Effector CD8-positive, alpha-beta T cell (primary cell): ENCODE measurements around the gene P2RX1.

Source experiments
- DNase-seq: peaks from one replicate; lab custom pipeline; 2025; lab: John Stamatoyannopoulos, UW

Gene P2RX1

DNA sequence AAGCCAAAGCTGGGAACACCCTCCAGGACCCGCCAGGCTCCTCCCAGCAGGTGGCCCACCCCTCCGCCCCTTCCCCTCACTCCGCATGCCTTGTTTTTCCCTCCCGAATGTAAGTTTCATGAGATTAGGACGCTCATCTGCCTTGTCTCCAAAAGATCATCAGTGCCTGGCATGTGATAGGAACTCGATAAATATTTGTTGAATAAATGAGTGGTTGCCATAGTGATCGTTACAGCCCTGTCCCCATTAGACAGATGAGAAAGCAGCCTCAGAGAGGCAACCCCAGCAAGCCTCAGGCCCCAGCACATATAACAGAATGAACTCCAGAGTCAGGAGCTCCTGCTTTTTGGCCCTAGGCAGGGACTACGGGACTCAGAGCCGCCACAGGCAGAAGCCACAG is 28.5 kb downstream of the P2RX1 start:
- DNase-seq: no peak

DNA sequence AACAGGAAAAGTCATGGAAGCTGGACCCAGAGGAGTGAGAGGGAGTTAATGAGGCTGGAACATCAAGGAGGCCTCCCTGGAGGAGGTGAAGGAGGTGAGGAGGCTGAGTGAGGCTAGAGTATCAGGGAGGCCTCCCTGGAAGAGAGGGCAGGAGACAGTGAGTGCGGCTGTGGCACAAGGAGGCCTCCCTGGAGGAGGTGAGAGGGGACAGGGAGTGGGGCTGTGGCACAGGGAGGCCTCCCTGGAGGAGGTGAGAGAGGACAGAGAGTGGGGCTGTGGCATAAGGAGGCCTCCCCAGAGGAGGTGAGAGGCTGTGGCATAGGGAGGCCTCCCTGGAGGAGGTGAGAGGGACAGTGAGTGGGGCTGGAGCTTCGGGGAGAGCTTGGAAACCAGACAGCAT is 28.9 kb downstream of the P2RX1 start:
- no peak for DNase-seq

DNA sequence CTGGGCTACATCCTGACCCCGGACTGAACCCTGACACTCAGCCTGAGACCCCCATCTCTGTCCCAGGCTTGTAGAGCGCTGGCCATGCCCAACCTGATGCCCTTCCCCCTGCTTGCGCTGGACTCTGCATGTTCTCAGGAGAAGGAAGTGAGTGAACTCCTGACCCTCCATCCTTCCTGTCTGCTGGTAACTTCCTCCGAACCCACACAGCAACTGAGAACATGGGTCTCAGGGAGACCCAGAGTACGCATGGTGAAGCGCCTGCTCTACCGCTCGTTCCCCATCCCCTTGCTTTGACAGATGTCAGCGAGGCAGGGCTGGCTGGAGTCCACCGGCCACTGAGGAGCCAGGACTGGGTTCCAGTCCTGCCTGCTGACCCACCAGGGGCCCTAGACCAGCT is 29.5 kb downstream of the P2RX1 start:
- DNase-seq: no peak

DNA sequence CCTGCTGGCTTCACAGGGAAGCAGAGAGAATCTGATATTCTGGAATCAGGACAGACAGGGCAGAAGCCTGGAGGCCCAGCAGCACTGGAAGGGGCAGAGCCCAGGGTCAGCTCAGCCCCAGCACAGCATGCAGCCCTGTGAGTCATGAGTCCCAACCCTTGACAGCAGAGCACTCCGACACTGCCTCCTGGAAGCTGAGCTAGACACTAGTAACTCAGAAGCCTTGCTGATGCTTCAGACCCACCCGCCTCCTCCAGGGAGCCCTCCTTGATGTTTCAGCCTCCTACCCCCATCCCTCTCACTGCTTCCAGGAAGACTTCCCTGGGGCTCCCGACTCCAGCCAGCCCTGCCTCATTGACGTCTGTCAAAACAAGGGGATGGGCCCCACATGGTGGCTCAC is 30.3 kb downstream of the P2RX1 start:
- DNase-seq: no peak

DNA sequence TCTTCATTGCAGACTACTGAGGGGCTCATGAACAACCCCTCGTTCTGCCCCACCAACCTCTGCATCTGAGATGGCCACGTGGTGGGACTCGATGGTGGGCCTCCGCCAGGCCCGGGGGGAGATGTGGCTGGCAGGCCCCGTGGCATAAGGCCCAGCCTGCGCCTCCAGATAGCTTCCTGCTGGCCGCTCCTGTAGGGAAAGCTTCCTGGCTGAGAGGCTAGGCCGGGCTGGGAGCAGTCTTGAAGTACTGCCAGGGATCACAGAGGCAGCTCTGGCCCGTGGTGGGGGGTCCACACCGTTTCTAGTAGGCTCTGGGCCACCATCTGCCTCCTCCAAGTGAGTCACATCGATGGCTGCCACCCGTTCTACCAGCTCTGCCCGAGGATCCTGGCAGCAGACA is 31.0 kb downstream of the P2RX1 start:
- no peak for DNase-seq

DNA sequence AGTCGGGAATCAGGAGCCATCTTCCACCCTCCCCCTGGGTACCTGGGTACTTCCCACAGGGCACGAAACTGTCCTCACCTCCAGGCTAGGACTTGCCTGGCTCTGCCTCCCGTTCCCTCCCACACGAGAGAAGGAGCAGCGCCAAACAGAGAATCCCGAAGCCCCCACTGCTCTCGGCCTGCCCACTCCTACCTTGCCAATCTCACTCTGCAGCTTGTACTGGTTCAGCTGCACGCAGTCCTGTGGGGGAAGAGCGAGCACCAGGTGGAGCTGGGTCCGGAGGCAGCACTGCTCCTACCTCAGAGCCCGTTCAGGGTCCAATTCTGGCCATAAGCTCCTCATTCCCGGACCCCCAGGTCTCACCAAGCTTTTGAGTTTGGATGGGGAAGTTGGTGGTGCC is 32.1 kb downstream of the P2RX1 start:
- DNase-seq: no peak

DNA sequence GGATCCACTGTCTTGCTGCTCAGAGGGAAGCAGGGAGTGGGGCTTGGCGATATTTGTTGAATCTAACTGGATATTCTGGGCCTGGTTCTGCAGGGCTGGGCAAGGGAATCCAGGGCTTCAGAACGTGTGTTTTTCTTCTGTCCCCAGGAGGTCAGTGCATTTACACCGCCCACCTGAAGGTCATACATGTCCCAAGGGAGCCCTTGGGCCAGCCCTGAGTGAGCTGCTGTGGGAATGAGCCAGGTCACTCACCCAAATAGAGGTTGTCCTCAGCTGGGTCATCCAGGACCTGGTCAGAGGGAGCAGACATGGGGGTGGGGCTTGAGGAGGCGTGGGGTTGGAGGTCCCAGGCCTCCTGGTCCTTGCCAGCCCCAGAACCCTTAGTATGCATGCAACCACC is 34.0 kb downstream of the P2RX1 start:
- no peak for DNase-seq

DNA sequence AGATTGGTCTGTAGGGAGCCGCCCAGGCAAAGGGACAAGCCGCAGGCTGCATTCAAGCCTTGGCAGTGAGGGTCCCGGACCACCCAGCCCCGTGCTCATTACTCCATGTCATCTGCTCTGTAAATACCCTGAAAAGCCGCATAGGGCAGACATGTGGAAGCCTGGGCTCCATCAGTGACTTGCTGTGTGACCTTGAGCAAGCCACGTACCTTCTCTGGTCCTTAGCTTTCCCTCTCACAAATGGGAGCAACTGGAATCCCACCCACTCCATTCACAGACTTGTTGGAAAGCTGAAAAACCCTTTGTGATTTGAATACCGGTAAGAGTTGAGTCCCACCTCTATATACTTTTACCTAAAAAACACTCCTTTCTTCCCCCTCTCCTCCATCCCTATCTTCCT is 35.3 kb downstream of the P2RX1 start:
- no peak for DNase-seq

DNA sequence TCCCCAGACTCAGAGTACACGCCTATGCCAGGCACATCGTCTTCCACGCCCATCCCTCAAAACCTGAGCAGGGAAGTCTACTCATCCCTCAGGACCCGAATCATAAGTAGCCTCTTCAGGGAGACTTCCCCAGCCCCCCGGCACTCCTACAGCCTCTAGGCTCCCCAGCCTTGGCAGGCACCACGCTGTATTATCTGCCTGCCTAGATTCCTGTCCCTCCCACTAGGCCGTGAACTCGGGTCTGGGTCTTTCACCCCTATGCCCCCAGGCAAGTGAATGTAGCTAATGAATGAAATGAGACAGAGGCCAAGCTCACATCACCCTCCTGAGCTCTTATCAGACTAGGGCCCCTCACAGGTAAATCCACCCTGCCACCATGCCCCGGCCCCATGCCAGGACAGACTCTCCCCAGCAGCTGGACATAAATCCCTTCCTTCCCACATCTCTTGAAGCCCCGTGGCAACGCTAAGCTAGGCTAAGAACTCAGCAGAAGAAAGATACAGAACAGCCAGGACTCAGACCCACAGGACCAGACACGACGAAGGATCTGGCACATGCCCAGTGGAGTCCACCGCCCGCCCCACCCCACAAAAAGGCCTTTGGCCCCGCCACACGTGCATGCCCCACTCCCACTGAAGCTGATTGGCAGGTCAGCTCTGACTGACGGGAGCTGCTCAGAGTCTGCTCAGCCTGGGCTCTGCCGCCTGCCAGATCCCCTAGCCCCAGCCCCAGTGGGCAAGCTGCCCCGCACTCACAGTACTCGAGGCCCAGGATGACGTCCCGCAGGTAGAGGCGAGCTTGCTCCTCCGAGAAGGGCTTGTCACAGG is 36.5 kb downstream of the P2RX1 start:
- no peak for DNase-seq

DNA sequence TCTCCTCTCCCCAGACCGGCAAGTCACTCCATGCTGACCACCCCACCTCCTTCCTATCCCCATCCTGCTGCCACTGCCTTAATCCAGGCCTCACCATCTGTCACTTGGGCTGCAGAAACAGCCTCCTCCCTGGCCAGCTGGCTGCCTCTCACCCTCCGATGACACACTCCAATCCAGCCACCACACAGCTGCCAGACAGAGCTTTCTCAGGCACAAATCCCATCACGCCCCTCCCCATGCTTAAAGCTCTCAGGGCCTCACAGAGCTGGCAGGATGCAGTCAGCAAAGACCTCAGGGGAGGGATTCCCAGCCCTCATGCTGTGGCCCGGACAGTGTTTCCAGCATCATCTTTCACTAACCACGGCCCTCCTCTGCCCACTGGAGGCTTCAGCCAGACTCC is 37.1 kb downstream of the P2RX1 start:
- no peak for DNase-seq

DNA sequence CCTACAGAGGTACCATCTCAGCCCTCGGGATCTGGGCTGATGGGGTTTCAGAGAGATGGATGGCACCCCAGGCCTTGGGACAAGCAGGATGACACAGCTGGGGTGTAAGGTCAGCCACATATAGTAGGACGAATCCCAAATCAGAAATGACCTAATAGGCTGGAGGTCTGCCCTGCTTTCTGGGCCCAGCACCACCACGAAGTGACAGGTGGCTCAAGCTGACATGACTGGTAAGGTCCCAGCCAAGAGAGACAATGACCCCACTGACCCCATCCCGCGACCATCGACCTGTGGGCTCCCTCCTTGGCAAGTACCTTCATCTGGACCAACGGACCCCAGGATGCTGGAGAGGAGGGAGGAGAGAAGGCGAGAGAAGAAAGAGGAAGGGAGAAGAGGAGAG is 39.0 kb downstream of the P2RX1 start:
- DNase-seq: no peak

DNA sequence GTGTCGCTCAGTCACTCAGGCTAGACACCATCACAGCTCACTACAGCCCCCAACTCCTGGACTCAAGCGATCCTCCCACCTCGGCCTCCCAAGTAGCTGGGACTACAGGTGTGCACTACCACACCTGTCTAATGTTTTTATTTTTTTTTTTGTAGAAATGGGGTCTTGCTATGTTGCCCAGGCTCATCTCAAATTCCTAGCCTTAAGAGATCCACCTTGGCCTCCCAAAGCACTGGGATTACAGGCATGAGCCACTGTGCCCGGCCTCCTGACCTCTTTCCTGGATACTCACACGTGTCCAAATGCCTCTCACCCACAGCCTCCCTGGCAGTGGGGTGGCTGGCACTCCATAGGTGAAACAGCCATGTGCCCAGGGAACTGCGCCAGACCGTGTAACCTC is 40.9 kb downstream of the P2RX1 start:
- no peak for DNase-seq

DNA sequence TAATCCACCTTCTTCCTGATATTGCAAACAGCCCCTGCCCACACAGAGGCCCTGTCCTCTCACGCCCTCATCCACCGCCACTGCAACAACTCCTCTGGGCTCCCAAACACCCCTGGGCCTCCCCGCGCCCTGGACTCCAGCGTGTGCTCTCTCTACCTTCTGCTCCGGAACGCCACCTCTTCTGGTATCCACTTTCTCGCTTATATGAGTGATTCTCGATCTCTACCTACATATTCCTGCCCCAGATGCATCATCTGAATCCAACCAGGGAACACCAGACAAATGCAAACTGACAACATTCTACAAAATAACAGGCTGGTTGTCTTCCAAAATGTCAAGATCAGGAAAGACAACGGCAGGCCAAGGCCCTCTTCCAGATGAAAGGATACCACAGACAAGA is 42.4 kb downstream of the P2RX1 start:
- DNase-seq: no peak

DNA sequence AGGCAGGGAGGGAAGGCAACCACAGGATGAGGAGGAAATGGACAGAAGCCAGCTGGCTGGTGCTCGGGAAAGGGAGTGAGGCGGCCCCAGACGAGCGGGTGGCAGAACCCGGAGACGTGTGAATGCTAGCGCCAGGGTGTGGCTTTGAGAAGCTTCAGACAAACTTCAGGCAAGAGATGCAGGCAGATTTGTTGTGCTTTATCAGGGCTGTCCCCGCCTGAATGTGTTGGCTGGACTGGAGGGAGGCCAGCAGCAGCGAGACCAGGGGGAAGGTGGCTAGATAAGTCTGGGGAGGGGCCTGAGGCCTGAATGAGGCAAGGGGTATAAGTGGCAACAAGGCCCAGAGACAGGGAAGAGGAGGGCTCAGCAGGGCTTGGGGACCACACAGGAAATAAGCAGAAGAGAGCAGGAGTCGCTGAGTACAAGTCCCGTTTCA is 45.4 kb downstream of the P2RX1 start:
- DNase-seq: no peak

DNA sequence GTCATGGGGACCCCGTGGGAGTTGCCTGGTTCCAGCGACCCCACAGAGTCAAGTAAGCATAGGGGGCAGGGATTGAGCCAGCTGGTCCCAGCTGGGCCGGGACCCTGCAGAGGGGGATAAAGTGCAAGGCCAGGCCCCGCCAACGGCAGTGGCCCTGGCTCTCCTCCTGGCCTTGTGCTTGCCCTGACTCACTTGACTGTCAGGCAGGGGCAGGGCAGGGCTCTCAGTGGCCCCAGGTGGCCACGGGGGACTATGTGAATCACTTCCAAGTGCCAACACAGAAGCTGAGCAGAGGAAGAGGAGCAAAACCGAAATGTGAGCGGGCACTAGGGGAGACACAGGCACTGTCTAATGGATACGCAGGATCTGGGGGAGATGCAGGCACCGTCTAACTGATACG is 48.7 kb downstream of the P2RX1 start:
- DNase-seq: no peak

DNA sequence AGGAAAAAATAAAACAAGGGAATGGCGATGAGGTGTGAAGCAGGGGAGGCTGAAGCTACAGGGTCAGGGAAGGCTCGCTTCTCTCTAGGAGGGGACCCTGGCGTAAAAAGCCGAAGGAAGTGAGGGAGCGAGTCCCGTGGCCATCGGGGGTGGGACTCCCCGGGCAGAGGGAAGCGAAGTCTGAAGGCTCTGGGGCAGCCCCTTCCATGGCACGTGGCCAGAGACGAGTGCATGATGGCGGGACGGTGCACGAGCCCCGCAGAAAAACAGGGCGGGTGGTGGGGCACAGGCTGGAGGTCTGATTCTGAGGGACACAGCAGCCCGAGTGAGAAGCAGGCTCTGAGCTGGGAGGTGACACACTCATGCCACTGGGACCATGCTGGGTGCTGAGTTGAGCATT is 49.2 kb downstream of the P2RX1 start:
- no peak for DNase-seq

DNA sequence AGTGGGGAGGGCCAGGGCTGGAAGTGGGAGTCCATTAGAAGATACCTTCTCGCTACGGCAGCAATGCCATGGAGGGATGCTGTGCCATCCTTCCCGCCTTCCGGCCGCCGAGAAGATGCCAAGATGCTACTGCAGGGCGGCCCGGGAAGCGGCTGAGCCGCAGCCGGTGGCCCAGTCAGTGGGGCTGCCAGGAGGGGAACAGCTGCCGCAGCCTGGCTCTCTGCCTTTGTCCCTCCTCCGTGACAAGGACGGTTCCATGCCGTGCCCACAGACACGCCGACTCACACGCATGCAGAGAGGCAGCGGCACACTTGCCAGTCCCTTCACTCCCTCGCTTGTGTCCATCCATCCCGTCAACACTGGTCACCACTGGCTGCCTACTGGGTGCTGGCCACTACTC is 50.0 kb downstream of the P2RX1 start:
- DNase-seq: no peak

DNA sequence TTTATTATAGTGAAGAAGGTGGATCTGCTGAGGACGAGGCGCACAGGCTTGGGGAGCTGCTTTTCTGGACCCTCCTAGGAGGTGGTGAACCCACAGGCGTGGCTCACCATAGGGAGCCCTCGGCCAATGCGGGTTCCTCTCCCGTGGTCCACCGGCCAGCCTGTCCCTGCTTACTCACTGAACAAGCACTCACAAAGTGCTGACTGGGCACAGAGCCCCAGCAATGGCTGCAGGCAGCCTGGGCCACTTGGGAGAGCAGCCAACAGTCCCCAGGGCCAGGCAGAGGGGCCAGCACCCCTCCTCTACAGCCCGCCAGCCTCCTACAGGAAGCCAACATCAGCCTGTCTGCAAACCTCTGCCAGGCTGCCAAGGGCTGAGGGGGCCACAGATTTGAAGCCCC is 51.1 kb downstream of the P2RX1 start:
- no peak for DNase-seq

DNA sequence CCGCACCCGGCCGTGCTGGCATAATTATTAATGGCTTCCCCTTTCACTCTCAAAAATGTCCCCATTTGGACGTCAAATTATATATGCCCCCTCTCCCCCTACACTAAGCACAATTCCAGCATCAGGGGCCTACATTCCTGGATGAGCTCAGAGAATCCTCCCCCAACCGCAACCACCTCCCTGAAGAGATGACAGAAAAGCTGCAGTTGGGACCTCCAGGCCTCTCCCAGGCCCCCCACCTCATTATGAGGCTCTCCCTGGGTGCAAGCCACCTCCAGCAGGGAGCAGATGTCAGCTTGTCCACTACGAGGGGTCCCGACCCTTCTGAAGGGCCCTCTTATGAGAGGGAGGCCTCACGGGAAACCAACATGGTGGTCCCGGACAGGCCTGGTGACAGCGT is 51.7 kb downstream of the P2RX1 start:
- DNase-seq: no peak

DNA sequence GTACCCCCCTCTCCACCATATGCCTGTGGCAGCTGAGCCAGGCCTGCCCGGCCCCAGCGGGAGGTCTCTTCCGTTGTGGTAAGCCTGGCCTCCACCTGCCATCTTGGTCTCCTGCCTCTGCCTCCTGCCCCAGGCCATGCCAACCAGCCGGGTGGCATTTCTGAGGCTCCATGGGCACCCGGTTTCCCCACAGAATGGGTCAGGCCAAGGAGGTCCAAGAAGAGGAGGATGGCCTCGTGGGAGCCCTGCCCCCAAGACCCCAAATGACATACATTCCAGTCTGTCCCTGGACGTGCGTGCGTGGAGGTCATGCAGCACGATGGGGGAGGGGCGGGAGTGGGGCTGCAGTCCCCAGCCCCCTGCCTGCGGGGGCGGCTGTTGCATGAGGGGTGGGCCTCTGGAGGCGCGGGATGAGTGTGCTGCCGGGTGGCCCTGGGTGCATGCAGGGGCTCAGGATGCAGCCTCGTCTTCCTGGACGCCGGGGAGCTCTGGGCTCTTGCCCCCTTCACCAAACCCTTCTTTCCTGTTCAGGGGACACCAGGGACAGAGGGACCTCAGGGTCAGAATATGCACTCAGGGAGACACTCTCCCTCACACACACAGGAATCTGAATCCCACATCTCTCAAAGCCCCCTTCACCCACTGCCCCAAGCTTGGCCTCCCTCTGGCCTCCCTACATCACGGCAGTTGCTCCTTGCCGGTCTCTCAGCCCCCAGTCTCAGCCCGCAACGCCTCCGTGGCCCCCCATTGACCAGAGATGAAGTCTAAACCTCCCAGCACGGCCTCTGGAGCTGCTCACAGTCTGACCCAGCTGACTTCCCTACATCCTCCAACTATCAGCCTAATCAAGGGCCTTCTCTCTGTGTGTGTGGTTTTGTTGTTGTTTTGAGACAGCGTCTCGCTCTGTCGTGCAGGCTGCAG is 54.2 kb downstream of the P2RX1 start:
- DNase-seq: no peak

DNA sequence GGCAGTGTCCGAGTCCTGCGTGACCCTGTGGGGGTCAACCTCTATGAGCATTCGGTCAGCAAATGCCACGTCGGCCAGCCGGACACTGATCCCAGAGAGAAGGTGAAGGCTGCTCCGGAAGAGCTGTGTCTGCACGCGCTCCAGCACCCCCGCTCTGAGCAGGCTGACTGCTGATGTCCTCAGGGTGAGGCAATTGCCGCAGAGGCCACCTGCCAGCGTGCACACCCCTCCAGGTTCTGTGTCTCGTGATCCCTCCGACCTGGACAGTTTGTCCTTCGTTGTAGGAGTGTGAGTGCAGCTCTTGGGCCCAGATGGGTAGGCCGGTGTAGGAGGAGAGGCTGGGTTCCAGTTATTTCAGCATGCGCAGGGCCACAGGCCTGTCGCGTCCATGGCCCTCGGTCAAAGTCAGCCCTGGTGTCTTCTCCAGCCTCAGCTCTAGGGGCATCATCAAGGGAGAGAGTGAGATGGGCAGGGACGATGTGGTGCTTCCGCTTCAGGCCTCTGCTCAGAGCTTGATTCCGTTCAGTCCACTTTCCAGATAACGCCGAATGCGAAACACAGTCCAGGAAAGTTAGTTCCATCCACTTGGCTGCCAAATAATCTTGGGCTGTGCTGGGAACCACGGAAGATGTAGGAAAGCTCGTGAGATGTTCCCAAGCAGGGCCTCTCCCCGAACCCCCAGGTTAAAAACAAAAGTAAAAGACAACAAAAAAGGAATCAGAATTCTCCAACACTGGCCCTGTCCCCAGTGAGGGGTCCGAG is 55.1 kb downstream of the P2RX1 start:
- no peak for DNase-seq

DNA sequence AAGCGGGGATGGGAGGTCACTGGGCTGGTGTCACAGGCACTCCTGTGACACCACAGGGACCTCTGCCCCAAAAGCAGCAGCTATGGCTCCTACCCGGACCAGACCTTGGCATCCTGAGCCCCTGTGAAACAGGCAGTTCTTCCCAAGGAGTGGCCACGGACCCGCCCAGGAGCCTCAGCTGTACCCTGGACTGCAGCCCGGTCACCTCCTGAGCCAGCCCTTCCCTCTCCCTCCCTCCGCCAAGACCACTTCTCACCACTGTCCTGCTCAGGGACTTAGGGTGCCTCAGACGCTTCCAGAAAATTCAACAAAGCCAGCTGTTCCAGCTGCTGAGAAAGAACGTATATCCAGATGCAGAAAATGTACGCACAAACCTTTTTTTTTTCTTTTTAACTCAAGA is 56.3 kb downstream of the P2RX1 start:
- no peak for DNase-seq
